GM19468 (cell line): Measurements from ENCODE around the gene VANGL2.
"Not testable (repeated sequence)": the region's sequence is repeated elsewhere in the genome, so short reads cannot be mapped to it uniquely, and the experiment has no call there.

Experiments
- ATAC-seq: cut with Tn5 transposase; IDR thresholded peaks from one replicate; pipeline ENCODE4 v1.9.1; 2021; ENCODE audit warnings: mild to moderate bottlenecking, moderate library complexity, moderate number of reproducible peaks; ENCODE audit not compliant: unreplicated experiment; ENCODE audit errors: extremely low read depth

The VANGL2 gene

DNA sequence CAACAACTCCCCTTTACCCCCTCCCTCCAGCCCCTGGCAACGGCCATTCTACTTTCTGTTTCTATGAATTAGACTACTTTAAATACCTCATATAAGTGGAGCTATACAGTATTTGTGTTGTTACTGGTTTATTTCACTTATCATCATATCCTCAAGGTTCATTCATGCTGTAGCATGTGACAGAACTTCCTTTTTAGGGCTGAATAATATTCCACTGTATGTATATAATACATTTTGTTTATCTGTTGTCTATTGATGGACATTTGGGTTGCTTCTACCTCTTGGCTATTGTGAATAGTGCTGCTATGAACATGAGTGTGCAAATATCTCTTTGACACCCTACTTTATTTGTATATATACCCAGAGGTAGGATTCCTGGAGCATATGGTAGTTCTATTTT is 31.3 kb upstream of the VANGL2 start:
- no peak for ATAC-seq

DNA sequence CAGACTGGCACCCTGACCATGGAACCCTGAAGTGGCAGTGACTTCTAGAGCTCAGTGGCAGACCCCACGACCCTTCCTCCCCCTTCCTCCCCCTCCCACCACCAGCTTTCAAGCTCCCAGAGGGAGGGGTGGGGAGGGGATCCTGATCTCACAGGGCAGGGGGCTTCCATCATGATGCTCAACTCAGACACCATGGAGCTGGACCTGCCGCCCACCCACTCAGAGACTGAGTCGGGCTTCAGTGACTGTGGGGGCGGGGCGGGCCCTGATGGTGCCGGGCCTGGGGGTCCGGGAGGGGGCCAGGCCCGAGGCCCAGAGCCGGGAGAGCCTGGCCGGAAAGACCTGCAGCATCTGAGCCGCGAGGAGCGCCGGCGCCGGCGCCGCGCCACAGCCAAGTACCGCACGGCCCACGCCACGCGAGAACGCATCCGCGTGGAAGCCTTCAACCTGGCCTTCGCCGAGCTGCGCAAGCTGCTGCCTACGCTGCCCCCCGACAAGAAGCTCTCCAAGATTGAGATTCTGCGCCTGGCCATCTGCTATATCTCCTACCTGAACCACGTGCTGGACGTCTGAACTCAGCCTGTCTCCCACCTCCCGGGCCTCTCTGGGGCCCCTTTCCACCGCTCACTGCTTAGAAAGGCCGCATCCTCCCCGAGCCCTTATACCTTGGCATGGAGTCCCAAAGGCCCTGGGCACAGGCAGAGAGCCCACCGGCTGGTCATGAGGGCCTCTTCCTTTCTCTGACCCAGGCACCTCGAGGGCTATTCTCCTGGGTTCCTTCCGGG is 29.6 kb upstream of the VANGL2 start:
- no peak for ATAC-seq

DNA sequence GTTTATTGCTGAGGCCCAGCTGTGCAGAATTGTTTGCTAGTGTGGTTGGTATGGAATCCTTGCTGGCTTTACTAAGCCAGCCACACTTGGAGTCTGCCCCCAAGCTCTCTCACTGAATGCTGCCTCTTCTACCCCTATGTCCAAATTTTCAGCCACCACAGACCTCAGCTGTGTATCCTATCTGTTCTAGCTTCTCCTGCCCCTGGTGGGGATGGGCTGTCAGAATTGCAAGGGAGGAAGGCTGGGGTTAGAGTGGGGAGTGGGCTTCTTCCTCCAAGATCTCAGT is 29.1 kb upstream of the VANGL2 start:
- no peak for ATAC-seq

DNA sequence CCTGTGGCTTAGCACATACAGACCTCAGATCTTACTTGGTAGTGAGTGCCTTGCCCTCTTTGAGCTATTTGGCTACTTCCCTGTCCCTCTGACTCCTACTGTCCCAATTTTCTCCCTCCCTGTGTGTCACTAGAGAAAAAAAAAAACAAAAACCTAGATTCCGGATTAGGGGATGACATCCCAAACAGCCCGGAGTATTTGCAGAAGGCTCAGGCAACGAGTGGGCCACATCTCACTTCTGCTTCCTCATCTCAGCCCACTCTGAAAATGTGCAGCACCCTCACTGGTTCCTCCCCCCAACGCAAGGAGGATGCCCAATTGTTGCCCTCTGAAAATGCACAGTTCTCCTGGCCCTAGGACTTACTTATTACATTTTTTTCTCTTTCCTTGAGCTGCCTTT is 28.6 kb upstream of the VANGL2 start:
- ATAC-seq = no peak

DNA sequence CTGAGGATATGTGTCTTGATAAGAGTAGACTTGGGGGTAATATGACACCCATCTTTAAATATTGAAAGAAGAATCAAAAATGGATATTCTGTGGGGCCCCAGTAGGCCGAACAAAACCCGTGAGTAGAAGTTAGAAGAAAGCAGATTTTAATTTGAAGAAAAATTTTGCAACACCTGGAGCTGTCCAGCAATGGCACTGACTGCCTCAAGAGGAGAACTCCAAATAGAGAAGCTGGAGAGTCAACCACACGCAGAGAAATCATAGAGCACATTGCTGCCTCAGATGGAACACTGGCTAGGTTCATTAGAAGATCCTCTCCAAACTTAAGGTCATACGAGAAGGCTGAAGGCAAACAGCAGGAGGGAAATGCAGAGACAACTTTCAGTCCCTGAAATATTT is 26.7 kb upstream of the VANGL2 start:
- ATAC-seq = no peak

DNA sequence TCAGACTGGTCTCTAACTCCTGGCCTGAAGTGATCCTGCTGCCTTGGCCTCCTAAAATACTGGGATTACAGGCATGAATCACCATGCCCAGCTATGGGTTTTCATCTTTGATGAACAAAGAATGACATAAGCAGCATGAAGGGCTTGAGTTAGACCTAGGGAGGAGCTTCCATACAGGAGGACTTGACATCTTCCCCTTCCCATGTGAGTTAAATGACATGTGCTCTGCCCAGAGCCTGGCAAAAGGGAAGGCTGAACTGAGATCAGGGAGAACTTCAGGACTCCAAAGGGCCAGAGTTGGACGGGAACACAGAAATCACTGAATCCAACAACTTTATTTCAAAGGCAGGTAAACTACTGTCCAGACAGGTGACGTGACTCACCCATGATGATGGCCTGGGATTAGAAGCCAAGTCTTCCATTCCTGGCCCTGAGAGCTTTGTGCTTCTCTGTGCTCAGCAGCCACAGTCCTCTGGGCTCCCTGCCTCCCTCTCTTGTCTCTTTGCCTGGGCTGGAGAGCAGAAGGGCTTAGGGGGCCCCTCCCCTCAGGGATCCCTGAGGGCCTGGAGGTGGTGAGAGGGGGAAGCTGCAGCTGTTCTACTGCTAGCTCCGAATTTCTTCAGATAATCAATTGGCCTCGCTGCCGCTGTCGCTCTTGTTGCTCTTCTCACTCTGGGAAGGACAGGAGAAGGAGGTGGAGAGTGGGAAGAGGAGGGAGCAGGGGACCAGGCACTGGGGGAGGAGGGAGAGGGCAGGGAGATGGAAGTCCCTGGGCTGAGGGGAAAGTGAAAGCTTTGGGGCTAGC is 25.9 kb upstream of the VANGL2 start:
- no peak for ATAC-seq

DNA sequence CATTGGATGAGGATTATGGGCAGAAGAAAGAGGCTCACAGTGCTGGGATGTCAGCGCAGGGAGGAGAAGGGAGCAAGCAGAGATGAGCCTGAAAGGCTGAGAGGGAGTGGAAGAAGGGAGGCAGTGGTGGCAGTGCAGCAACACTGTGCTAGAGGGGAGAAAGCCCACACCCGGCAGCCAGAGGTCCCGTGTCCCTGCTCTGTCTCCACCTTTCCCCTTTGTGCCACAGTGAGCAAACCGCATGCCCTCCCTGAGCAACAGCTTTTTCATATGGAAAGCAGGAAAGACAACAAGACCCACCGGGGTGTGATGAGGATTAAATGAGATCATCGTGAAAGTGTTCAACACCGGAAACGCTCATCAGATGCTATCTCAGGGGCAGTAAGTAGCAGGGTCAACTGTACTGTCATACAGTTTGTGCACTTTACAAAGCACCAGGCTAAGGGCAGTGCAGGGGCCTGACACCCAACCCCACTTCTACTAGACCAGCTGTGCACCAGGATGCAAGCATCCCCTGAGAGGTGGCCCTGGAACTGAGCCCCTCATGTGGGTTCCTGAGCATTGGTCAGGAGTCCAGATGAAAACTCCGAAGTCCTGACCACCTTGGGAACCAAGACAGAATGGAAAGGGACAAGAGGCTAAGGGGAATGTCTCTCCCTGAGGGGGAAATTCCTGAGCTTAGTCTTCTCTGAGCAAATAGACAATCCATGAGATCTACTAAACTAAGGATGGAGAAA is 24.4 kb upstream of the VANGL2 start:
- ATAC-seq = no peak

DNA sequence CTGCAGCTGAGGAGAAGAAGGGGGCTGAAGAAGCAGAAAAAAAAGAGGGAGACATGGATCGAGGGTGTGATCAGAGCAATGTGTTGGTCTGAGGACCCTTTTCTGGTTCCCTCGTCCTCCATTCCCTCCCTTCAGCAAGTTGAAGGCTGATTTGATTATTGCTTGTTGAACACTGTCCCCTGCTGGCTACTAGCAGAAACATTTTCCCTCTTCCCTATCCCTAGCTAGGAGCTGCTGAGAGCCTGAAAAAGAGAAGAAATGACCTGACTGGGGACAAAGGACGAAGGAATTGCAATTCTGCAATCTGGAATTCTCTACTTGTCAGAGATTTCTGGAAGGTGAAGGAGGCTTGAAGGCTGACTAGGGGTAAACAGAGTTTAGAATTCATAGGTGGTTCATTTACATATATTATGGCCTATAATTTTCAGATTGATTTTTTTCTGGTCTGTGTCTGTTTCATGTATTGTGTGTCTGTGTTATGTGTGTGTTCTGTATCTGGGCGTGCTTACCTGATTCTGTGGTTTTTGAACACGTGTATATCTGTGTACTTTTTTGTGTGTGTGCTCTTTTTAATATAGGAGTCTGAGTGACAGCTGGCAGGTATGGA is 23.7 kb upstream of the VANGL2 start:
- no peak for ATAC-seq

DNA sequence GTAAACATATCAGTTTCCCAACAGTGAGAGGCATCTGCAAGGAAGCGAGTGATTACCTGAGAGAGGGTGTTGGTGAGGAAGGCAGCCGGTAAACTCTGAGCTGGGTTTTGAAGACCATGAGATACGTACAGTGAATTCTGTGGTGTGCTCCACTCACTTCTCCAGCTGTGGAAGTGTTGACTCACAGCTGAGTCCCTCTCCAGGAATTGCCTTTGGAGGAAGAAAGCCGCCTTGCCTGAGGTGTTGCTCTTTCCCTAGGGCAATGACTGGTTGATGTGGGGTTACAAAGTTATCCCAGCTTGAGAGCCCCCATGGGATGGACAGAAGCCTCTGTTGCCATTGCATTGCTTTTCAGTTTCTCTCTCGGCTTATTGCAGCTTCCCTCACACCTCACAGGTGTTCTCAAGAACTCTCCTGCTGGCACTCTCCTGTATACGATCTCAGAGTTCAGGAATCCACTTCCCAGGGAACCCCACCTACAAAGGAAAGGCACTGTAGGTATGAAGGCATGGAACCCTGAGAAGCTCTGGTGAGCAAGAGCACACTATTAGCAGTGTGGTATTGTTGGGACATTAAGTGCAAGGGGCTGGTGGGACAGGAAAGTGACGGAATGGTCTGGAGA is 22.7 kb upstream of the VANGL2 start:
- no peak for ATAC-seq

DNA sequence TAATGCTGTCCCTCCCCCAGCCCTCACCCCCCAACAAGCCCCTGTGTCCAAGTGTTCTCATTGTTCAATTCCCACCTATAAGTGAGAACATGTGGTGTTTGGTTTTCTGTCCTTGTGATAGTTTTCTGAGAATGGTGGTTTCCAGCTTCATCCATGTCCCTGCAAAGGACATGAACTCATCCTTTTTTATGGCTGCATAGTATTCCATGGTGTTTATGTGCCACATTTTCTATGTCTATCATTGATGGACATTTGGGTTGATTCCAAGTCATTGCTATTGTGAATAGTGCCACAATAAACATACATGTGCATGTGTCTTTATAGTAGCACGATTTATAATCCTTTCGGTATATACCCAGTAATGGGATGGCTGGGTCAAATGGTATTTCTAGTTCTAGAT is 15.6 kb upstream of the VANGL2 start:
- not testable (repeated sequence) for ATAC-seq

DNA sequence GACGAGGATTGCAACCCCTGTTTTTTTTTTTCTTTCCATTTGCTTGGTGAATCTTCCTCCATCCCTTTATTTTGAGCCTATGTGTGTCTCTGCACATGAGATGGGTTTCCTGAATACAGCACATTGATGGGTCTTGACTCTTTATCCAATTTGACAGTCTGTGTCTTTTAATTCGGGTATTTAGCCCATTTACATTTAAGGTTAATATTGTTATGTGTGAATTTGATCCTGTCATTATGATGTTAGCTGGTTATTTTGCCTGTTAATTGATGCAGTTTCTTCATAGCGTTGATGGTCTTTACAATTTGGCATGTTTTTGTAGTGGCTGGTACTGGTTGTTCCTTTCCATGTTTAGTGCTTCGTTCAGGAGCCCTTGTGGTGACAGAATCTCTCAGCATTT is 12.0 kb upstream of the VANGL2 start:
- ATAC-seq = not testable (repeated sequence)

DNA sequence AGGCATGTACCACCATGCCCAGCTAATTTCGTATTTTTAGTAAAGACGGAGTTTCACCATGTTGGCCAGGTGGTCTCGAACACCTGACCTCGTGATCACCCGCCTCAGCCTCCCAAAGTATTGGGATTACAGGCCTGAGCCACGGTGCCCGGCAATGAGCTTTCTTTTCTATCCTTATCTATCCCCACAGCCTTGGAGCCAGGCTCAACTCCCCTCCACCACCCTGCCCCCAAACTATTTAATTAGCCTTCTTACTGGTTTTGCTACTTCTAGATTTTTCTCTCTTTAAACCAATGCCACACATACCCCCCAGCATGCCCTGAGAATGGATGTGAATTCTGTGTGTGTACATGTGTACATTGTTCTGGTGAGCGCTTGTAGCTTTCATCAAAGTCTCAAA is 5.7 kb upstream of the VANGL2 start:
- ATAC-seq = no peak

DNA sequence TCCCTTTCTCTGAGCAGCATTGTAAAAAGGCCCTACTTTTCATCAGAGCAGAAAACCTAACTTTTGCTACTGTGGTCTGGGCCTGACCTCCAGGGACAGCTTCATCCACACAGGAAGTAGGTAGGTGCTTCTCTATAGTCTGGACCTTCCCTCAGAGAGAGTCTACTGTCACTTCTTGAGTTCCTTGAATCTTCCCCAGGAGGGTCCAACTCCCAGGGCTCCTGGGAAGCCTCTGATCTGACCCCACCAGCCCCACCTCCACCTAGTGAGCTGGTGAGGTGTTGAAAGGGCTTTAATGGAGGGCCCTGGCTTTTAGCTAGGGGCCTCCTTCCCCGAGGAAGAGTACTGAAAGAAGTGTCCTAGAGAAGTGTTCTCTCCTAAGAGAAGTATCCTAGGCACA is 2.7 kb upstream of the VANGL2 start:
- ATAC-seq = no peak

DNA sequence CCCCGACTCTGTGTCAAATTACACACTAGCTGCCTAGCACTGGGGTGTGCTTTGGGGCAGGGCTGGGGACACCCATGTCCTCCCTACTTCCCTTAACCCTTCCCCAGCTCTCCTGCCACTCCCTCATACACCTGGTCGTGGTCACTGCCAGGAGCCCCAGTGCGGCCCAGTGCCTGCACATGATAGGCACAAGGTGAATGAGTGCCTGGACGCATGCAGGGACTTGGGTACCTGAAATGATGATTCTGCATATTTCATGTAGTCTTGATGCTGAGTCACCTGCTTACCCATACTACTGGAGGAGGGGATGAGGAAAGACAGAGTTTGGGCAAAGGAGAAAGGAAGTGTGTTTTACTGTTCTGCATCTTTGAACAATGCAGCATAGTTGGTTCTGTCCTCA is 1.5 kb upstream of the VANGL2 start:
- no peak for ATAC-seq

DNA sequence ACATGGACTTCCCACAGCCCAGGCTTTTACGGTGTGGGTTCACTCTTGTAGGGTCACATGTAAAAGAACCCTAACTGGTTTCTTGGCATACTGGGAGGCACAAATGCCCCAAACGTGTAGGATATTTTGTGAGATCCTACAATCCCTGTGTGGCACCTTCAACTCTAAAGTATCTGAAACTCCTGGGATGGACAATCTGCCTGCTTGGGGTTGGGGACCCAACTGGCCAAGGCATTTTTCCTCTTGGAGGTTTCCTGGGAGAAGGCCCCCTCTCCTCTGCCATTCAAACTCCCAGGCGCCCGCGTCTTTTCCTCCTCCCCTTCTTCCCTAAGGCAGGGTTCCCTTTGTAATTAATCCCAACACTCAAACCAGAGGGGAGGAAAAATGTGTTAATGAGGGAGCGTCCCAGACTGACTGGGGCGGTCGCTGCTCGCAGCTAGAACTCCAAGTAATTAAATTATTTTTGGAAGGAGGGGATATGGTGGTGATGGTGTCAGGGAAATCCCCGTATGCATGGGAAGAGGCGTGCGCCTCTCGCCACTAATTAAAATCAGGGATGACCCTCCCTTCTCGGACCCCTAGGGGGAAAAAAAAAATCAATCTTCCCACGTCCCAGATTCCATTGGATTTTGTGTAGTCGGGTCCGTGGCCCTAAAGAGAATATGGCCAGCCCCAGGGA is 681 bp upstream of the VANGL2 start:
- ATAC-seq = no peak

DNA sequence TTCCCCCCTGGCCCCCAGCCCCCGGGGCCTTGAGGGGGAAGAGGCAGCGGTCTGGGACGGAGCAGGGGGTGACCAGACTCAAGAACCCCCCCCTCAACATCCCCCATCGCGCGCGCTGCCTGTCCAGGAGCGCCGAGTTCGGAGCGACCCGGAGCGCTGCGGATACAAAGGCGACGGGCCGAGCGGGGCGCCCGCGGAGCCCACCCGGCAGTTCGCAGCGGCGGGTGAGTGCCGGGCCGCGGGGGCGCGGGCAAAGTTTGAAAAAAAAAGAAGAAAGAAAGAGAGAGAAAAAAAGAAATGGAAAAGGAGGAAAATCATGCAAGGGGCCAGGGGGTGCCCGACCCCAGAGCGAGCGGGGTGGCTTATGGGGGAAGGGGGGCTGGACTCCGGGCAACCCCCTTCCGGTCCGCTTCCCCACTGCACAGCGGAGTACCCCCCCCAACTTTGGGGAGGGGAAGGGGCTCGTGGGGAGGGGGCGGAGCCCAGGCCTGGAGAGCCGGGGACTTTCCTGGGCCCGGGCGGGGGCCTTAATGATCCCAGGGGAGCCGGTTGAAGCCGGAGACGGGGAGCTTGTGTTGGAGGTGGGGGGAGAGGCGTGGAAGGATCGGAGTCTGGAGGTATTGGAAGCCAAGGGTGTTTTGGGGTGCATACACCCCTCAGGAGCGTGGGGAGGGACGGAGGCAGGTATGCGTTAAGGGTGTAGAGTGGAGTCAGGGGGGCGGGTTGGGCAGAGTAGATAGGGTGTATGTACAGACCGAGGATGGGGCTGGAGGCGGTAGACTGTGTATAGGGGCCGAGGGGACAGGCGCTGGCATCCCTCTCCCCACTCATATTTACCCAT is 502 bp downstream of the VANGL2 start:
- no peak for ATAC-seq

DNA sequence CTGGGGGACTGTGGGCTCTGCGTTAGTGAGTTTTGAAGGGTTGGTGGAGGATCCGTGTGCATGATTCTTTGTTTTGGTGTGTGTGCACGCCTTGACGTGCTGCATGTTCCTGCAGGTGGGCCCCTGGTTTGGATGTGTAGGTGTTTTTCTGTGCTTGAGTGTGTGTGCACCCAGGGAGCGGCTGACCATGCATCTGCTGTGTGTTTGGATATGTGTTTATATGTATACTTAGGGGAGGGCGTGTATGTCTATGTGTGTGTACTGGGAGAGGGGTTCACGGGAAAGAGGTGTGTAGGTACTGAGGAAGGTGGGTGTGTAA is 1.1 kb downstream of the VANGL2 start:
- ATAC-seq = no peak

DNA sequence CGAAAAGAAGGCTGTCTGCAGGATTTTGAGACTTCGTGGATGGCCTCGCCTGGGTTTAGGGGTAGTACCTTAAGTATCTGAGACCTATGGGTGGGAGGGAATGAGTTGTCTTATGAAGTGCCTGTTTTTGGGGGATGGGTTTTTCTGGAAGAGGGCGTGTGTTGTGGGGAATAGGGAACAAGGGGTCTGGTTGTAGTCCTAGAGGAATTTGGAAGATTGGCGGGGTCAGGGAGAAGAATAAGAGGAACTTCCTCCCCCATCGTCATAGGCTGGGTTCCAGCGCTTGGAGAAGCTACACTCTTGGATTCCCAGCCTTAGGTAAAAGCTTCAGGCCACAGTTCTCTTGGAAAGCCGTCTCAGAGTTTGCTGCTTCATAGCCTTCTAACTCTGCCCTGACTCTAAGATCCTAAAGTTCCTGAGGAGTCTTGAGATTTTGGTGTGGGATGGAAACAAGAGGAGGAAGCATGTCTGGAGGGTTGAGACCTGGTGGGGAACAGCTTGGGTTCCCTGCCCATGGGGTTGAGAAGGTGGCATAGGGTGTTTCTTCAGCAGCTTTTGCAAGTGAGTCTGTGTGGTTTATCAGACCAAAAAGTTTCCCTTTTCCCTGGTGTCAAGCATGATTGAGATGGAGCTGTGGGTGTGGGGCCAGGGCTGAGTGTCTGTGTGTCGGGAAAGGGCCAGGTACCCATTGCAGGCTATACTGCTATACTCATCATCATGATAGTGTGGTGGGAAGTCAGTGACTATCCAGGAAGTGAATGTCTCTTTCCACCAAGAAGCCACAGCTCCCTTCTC is 1.8 kb downstream of the VANGL2 start:
- no peak for ATAC-seq
